ENCODE data around the gene STK32C. TPM values are rescaled to one million over a fixed set of nuclear protein-coding genes. Genes with fewer than 3 reads are reported as not detected.
"Not testable (repeated sequence)": the region's sequence is repeated elsewhere in the genome, so short reads cannot be mapped to it uniquely, and the experiment has no call there.

The STK32C gene
- total RNA-seq, 1 experiment from 2014 or later, result 58.2 TPM

DNA sequence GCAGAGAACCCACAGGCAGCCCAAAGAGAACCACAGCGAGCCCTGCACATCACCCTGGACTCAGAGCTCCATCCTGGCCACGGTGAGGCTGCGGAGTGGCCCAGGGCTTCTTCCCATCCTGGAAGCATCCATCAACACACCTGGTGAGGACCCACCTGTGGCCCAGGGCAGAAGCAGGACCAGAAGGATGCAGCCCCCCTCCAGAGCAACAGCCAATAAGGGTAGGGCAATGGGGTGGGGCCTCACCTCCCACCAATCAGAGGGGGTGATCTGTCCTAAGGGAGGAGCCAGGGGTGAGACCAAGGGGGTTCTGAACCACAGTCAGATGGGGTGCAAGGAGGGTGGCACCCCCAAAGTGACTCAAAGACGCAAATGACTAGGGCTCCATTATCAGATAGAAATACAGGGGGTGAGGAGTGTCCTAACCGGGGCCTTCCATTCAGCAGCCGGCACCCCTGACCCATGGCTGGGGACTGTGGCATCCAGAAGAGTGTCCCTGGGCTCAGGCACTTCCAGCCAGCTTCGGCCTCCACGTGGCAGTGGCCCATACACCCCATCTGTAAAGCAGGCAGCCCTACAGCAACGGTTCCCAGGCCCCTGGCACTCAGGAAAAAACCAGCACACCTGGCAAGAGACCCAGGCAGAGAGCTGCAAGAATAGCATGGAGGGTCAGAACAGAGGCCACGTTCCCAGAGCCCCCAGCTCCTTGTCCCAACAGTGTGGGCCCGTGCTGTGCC is 36.9 kb downstream of the STK32C start:
- no peak for DNase-seq (ENCODE audit: extremely low read depth, low read depth)

DNA sequence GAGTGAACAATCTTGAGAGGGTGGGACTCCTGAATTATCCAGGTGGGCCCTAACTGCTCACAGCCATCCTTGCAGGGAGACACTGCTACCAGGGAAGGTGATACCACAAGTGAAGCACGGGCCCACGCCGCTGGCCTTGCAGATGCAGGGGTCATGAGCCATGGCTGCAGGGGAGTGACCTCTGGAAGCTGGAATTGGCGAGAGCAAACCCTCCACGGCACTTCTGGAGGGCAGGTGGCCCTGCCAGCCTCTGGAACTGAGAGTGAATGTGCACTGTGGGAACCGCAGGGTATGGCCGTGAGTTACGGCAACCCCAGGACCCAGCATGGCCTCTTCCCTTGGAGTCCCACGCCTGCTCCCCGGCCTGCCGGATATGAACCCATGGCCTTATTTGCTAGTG is 37.5 kb downstream of the STK32C start:
- no peak for DNase-seq (ENCODE audit: extremely low read depth, low read depth)

DNA sequence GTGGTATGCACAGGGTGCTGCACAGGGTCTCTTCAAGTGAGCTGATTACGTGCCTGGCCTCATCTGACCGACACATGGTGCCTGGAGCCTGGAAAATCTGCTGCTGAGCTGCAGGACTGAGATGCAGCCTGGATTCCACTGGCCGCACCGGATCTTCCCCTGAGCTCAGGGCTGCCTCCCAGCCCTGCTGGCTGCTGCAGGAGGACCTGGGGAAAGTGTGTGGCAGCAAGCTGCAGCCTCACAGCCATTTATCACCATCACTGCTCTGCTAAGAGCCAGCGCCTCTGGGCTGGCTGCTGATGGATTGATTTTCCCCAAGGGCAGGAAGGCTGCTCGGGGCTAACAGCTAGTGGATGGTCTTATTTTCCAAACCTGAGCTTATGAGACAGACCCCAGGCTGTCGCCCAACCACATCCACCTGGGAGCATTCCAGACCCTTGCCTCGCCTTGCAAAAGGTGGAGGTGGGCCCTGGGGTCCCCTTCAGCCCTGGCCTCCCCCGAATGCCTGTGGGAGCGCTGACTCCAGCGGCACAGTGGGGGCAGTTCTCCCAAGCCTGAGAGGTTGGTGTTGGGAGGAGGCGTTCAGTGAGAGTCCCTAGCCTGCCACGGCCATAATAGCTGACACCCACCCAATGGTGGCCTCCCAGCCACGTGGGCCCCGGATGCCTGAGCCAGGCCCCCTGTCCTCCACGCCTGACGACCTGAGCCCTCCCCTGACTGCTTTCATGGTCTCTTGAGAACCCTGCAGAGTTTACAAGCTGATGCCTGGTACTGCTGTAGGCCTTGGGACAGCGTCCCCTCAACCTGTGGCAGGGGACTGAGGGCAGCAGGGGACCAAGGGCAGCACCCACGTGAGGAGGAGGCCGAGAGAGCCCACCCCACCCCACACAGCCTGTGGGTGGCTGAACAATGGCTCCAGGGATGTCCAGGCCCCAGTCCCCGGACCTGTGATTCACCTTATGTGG is 38.2 kb downstream of the STK32C start:
- no peak for DNase-seq (ENCODE audit: extremely low read depth, low read depth)

DNA sequence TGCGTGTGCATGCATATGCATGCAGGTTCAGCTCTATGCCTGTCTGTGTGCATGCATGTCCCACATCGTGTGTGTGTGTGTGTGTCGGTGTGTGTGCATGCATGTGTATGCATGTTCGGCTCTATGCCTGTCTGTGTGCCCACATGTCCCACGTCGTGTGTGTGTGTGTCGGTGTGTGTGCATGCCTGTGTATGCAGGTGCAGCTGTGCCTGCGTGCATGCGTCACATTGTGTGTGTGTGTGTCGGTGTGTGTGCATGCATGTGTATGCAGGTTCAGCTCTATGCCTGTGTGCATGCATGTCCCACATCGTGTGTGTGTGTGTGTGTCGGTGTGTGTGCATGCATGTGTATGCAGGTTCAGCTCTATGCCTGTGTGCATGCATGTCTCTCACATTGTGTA is 39.8 kb downstream of the STK32C start:
- DNase-seq (ENCODE audit: extremely low read depth, low read depth), result not testable (repeated sequence)

DNA sequence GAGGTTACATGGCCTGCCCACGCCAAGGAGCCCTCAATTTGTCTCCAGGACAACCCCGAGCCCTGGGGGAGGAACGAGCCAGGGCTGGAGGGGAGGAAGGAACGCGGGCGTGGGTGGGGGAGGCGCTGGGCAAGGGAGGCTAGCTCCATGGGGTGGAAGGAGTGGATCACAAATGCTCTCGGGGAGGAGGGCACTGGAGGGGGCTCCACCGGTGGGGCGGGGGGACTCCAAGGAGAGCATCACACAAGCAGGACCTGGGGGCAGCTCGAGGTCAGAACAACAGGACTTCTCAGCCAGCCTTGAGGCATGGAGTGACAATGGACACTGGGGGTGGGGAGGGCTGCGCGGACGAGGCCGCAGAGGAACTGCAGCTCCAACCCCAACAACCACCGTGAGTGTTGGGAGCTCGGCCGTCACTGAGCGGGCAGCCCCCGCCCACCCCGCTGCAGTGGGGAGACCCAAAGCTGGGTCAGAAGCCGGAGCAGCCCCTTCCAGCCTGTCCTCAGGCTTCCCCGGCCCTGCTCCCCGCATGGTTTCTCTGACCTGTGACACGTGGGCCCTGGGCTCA is 41.1 kb downstream of the STK32C start:
- no peak for DNase-seq (ENCODE audit: extremely low read depth, low read depth)

DNA sequence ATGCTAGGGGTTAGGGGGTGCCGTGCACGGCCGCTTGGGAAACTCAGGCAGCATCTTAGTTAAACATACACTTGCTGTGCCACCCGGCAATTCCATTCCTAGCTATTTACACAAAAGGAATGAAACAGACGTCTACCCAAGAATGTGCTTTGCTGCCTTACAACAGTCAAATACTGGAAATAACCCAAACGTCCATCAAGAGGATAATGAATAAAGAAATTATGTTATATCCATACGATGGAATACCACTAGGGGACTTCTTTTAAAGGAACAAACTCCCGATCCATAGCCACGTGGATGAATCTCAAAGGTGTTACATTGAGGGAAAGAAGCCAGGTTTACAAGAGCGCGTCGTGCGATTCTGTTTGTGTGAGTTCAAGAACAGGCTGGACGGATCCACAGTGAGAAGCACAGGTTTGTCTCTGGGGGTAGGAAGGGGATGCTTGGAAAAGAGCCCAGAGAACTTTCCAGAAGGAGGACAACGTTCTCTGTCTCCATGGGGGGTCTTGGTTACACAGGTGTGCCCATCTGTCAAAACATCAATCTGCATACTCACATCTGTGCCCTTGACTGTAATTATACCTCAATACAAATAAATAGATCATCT is 41.8 kb downstream of the STK32C start:
- DNase-seq (ENCODE audit: extremely low read depth, low read depth), result no peak

DNA sequence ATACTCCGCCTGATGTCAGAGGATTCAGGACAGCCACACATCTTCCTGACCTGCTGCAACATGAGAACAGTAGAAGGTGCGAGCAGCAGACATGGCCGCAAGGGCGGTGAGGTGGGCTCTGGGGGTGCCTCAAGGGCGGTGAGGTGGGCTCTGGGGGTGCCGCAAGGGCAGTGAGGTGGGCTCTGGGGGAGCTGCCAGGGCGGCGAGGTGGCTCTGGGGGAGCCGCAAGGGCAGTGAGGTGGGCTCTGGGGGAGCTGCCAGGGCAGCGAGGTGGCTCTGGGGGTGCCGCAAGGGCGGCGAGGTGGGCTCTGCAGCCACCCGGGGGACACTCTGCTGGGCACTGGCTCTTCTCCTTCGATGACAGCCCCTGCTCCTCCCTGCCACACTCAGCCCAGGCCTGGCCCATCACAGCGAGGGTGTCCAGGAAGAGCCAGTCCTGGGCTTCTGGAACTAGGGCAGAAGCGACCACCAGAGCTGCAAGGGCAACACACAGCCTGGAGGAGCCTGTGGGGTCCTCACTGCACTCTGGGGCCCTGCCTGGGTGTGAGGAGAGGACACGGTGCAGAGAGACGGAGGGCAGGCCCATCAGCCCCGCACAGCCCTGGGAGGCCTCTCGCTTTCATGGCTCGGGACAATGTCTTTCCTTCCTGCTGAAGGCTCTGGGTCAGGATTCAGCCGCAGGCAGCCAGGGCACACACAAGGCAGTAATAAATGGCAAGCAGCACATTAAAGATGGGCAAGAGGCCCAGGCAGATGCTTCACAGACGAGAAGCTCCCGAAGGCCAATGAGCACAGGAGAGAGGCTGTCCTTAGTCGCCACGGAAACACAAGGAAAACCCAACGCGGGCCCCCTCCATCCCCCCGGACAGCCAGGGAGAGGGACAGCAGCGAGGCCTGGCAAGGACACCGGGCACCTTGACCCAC is 42.5 kb downstream of the STK32C start:
- no peak for DNase-seq (ENCODE audit: extremely low read depth, low read depth)

DNA sequence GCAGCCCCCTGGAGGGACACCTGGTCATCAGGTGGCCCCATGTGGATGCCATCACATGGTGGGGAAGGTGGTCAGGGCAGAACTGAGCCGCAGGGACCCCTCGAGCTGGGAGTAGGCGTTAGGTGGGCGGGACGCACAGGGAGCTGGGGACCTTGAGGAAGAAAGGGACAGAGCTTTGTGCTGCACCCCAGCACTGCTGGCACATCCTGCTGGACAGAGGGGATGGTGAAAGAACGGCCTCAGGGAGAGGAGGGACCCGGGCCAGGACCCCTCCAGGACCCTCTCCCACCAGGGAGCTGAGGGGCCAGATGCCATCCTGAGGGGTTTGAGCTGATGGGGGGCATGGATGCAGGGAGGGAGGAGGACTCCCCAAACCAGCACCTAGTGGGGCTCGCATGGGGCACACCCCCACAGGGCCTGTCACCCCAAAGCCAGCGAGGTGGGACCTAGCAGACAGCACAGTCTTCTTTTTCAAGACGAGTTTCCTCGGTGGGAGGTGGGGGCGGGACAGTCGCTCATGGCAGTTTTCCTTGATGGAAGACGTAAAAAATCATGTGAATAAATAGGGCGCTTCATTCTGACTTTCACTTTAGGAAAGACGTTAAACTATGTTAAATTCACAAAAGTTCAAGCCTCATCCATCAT is 43.3 kb downstream of the STK32C start:
- no peak for DNase-seq (ENCODE audit: extremely low read depth, low read depth)

DNA sequence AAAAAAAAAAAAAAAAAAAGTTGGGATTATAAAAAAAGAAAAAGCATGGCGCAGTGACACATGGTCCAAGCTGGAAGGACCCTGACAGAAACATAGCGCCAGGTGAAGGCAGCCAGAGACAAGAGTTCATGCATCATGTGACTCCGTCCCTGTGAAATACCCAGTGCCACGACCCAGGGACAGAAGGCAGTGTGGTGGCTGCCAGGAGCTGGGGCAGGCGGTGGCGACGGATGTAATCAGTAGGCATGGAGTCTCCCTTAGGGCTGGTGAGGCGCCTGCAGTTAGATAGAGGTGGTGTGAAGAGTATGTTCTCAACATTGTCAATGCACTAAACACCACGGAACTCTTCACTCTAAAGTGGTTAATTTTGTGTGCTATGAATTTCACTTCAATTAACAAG is 43.9 kb downstream of the STK32C start:
- DNase-seq (ENCODE audit: extremely low read depth, low read depth), result no peak

DNA sequence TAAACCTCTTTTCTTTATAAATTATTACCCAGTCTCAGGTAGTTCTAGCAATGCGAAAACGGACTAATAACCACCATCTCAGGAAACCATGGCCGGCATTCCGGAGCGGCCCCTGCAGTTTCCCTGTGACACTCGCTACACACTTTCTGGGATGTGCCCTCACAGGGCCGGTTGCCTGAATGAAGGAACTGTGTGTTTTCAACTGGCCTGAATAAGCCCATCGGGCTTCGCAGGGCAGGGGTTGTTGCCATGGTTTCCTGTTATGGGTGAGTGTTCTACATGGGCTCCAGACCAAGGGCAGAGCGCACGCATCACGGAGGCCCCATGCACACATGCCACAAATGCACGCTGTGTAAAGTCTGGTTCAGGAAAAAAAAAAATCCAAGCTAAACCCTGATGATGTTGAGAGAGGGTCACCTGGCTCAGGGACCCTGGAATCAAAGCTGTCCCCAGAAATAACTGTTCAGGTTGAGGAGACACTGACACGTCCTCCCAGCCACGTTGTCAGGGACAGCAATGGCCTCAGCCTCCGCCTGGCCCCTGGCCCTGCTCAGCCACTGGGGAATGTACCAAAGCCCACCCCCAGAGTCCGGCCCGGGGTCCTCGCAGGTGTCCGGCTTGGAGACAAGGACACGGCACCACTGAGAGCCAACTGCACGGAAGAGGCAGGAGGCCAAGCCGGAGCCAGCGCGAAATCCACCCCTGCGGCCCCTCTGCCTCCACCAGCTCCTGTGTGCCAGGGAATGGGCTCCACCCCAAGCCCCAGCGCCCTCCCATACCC is 47.9 kb downstream of the STK32C start:
- DNase-seq (ENCODE audit: extremely low read depth, low read depth), result no peak

DNA sequence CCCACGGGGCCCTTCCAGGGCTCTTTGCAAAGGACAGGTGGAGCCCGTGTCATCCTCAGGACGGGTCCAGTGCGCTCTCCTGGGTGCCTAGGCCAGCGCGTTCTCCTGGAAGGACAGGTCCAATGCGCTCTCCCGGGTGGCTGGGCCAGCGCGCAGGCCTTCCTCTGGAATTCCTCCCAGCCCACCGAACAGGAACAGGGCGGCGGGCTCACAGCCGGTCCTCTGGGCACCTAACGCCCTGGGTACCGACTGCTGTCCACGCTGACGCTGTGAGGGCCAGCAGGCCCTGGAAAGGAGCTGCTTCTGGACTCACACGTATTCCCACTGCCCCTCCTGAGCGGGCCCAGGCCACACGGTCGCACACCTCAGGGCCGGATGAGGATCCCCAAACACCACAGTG is 49.3 kb downstream of the STK32C start:
- no peak for DNase-seq (ENCODE audit: extremely low read depth, low read depth)

DNA sequence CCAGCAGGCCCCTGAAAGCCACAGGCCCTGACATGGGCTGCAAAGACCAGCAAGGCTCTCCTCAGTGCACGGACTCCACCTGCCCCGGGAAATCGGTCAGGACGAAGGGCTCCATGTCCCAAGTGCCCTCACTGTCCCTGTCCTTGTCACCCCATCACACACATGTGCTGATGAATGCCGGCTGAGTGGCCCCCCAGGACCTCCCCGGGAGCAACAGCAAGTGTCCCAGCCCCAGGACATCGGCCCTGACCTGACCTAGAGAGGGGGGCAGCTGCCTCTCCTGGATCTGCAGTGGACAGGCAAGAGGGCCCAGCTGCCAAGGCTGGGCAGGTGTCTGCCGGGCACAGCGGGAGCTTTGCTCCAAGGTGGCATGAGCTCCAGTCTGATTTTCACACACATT is 49.8 kb downstream of the STK32C start:
- DNase-seq (ENCODE audit: extremely low read depth, low read depth), result no peak

DNA sequence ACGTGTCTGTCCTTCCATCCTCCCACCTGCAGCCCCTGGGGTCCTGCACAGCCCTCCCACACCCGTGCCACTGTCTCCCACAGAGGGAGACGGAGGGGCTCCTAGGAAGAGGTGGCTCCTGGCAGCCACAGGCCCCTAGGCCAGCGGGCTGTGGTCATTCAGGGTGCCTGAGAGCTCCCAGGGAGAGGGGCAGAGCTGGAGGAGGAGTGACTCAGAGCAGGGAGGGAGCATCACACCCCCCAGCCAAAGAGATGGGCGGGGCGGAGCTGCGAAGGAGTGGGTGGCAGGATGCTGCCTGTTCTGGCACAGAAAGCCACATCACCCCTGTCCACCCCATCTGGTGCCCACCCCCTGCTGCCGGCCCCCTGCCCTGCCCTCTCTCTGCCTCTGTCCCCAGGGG is 50.5 kb downstream of the STK32C start:
- no peak for DNase-seq (ENCODE audit: extremely low read depth, low read depth)

DNA sequence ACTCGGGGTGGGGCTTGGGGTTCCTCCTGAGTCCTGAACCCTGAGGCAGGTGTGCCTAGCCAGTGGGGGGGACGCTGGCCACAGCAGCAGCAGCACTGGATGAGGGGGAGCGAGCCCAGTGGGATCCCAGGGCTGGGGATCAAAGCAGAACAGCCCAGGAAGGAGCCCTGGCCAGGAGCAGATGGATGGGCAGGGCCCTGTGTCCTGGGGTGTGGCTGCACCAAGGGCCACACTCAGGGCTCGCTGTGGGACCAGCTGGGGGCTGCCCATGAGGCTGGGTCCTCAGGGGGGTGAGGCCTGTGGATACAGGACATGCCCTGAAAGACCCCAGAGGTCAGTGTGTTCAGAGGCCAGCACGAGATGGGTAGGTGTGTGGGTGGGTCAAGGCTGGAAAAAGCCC is 50.9 kb downstream of the STK32C start:
- DNase-seq (ENCODE audit: extremely low read depth, low read depth), result no peak

DNA sequence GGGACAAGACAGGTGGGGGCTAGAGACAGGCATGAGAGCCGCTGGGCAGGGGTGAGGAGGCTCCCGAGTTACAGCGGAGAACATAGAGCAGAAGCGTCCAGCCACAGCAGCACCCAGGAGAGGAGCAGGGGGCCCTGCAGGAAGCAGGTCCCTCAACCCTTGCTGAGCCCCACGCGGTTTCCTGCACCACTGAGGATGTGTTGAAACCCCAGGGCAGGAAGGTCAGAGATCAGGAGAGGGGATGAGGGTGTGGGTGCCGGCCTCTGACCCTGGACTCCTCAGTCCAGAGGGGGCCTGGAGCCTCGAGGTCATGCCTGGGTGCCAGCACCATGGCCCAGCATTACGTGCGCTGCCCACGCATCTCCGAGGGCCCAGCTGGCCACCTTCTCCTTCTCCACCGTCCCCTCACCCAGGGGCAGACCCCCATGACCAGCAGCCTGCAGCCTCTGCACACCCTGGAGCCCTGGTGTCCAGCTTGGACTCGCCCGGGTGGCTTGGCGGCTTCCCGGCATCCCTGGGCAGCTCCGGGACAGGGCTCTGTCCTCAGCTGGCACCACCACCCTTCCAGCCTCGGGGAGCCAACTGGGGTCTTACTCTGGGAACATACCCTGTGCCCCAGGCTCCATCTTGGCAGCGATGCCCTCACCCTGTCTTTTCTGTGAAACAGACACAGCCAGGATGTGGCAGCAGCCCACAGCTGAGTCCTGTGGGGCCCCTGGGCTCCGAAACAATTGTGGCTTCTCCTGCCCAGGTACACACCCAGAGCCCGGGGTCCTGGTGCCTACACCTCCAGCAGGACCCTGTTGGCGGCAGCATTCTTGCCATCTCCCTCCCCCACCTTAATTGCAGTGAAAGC is 52.0 kb downstream of the STK32C start:
- DNase-seq (ENCODE audit: extremely low read depth, low read depth), result no peak

DNA sequence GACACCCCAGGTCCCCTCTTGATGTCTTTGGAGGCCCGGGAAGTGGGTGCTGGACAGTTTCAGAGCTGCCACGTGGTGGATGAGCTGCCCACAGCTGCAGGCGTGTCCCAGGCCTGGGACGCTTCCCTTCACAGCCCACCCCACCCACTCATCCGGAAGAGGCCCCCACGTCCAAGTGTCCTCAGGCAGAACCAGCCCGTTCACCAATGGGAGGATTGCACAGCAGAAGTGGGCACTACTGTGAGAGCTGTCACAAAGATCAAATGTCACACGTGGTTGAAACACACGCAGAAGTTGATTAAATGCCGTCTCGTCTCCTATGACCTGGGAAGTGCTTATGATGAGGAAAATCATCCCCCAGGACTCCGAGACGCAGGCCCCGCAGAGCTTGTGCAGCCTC is 52.9 kb downstream of the STK32C start:
- DNase-seq (ENCODE audit: extremely low read depth, low read depth), result no peak

DNA sequence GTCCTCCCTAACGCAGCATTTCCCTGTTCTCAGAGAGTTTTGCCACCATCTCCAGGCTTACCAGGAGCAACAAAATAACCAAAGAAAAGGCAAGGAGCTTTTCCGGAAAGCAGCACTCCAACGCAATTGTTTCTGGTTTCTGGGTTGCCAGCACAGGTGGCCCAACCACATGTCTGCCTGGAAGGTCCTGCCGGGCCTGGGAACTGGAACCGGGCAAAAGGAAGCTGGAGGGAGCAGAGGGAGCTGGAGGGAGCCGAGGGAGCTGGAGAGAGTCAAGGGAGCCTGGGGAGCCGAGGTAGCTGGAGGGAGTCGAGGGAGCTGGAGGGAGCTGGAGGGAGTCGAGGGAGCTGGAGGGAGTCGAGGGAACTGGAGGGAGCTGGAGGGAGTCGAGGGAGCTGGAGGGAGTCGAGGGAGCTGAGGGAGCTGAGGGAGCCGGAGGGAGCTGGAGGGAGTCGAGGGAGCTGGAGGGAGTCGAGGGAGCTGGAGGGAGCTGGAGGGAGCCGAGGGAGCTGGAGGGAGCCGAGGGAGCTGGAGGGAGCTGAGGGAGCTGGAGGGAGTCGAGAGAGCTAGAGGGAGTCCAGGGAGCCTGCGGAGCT is 54.6 kb downstream of the STK32C start:
- DNase-seq (ENCODE audit: extremely low read depth, low read depth), result no peak

All from NCI-H460 (cell line).